GM19455 (cell line): Measurements from ENCODE around the gene PIEZO1.

ENCODE experiments used
- ATAC-seq: cut with Tn5 transposase; IDR thresholded peaks from one replicate; pipeline ENCODE4 v1.9.1; 2021; ENCODE audit not compliant: unreplicated experiment

Gene PIEZO1

GRCh38 chr16:88754109-88754911, 30.7 kb downstream of the PIEZO1 start:
- ATAC-seq = no peak

- no peak for ATAC-seq
Measured at GRCh38 chr16:88753602-88754001, 31.4 kb downstream of the PIEZO1 start.

GRCh38 chr16:88753191-88753590, 31.8 kb downstream of the PIEZO1 start:
- no peak for ATAC-seq

- ATAC-seq = no peak
Measured at GRCh38 chr16:88752386-88753002, 32.5 kb downstream of the PIEZO1 start.

- no peak for ATAC-seq
Measured at GRCh38 chr16:88750854-88751253, 34.2 kb downstream of the PIEZO1 start.

- no peak for ATAC-seq
Measured at GRCh38 chr16:88749358-88749757, 35.7 kb downstream of the PIEZO1 start.

- ATAC-seq = no peak
Measured at GRCh38 chr16:88748364-88748763, 36.7 kb downstream of the PIEZO1 start.

GRCh38 chr16:88747588-88748301, 37.3 kb downstream of the PIEZO1 start:
- no peak for ATAC-seq

- ATAC-seq = no peak
Measured at GRCh38 chr16:88746506-88746905, 38.5 kb downstream of the PIEZO1 start.

GRCh38 chr16:88744577-88745521, 40.2 kb downstream of the PIEZO1 start:
- no peak for ATAC-seq

- no peak for ATAC-seq
Measured at GRCh38 chr16:88743693-88744576, 41.1 kb downstream of the PIEZO1 start.

GRCh38 chr16:88742896-88743605, 42.0 kb downstream of the PIEZO1 start:
- no peak for ATAC-seq

GRCh38 chr16:88741368-88741767, 43.7 kb downstream of the PIEZO1 start:
- ATAC-seq = no peak

GRCh38 chr16:88740727-88741055, 44.3 kb downstream of the PIEZO1 start:
- ATAC-seq = no peak

- no peak for ATAC-seq
Measured at GRCh38 chr16:88739977-88740726, 44.9 kb downstream of the PIEZO1 start.

GRCh38 chr16:88739139-88739976, 45.7 kb downstream of the PIEZO1 start:
- ATAC-seq = no peak

- ATAC-seq = no peak
Measured at GRCh38 chr16:88738151-88739084, 46.6 kb downstream of the PIEZO1 start.
